K562 (cell line): ENCODE data around the gene CRYBG2. TPM values are rescaled to one million over a fixed set of nuclear protein-coding genes. Genes with fewer than 3 reads are reported as not detected.

Source experiments
- ARID1B ChIP-seq: fragments of 450-650 bp; IDR thresholded peaks from 2 replicates; pipeline ENCODE4 v1.6.1; 2016; ENCODE audit warnings: antibody characterized with exemption, mild to moderate bottlenecking, inconsistent platforms
- CCAR2 ChIP-seq: fragments of 200-400 bp; formaldehyde crosslinking; IDR thresholded peaks from 2 replicates; pipeline ENCODE4 v1.6.1; 2017; ENCODE audit warnings: mild to moderate bottlenecking, low read depth, low read length
- E2F6 ChIP-seq, 2 experiments: IDR thresholded peaks; 2 replicates each; pipeline ENCODE4 v1.6.1; 2011; ENCODE audit warnings: borderline replicate concordance in 1 of 2, control low read depth in 1 of 2, low read depth in 1 of 2, low read length in 1 of 2, mild to moderate bottlenecking in 1 of 2, mixed read lengths in 1 of 2, moderate library complexity in 1 of 2; ENCODE audit not compliant: insufficient read depth in 1 of 2, insufficient read length in 1 of 2, poor library complexity in 1 of 2, severe bottlenecking in 1 of 2; ENCODE audit errors: extremely low read depth in 1 of 2
- EWSR1 ChIP-seq: fragments of 450-650 bp; IDR thresholded peaks from 2 replicates; pipeline ENCODE4 v1.6.1; 2018; ENCODE audit warnings: borderline replicate concordance, mild to moderate bottlenecking, low read depth, moderate library complexity; ENCODE audit not compliant: partially characterized antibody
- FIP1L1 ChIP-seq: fragments of 200-400 bp; formaldehyde crosslinking; IDR thresholded peaks from 2 replicates; pipeline ENCODE4 v1.6.1; 2018; ENCODE audit warnings: mild to moderate bottlenecking, low read depth, low read length; ENCODE audit not compliant: poor library complexity, severe bottlenecking
- FOXP4 ChIP-seq: sonication (generic); formaldehyde crosslinking; IDR thresholded peaks from 2 replicates; pipeline ENCODE4 v1.8.0; 2022; ENCODE audit warnings: mild to moderate bottlenecking, missing genetic modification reagents, borderline replicate concordance
- GABPB1 ChIP-seq: sonication (generic); formaldehyde crosslinking; IDR thresholded peaks from 2 replicates; pipeline ENCODE4 v1.8.0; 2022; ENCODE audit warnings: mild to moderate bottlenecking, missing genetic modification reagents
- KLF16 ChIP-seq: IDR thresholded peaks from 2 replicates; pipeline ENCODE4 v1.6.1; 2016; ENCODE audit warnings: antibody characterized with exemption
- MTA3 ChIP-seq: fragments of 450-650 bp; formaldehyde crosslinking; IDR thresholded peaks from 2 replicates; pipeline ENCODE4 v1.6.1; 2017; ENCODE audit warnings: mild to moderate bottlenecking, borderline replicate concordance
- NRF1 ChIP-seq, 2 experiments: fragments of 450-650 bp; IDR thresholded peaks in 1 of 2; conservative IDR thresholded peaks in 1 of 2; 2 replicates each; pipeline ENCODE4 v1.6.1; 2014; ENCODE audit warnings: mild to moderate bottlenecking in 2 of 2
- PHF21A ChIP-seq: fragments of 450-650 bp; IDR thresholded peaks from 2 replicates; pipeline ENCODE4 v1.6.1; 2017; ENCODE audit warnings: low read depth, borderline replicate concordance
- PRDM10 ChIP-seq: fragments of 450-650 bp; IDR thresholded peaks from 2 replicates; pipeline ENCODE4 v1.6.1; 2018; ENCODE audit not compliant: partially characterized antibody
- RB1 ChIP-seq: fragments of 450-650 bp; IDR thresholded peaks from 2 replicates; pipeline ENCODE4 v1.6.1; 2017; ENCODE audit warnings: low read depth, mild to moderate bottlenecking
- SETDB1 ChIP-seq: IDR thresholded peaks from one replicate; pipeline ENCODE4 v1.6.1; 2012; ENCODE audit warnings: low read length, control low read depth, inconsistent platforms
- TFAP4 ChIP-seq: sonication (generic); formaldehyde crosslinking; IDR thresholded peaks from 2 replicates; pipeline ENCODE4 v1.8.0; 2022; ENCODE audit warnings: missing genetic modification reagents, mild to moderate bottlenecking, moderate library complexity, borderline replicate concordance
- TSC22D4 ChIP-seq: fragments of 450-650 bp; IDR thresholded peaks from 2 replicates; pipeline ENCODE4 v1.6.1; 2016; ENCODE audit warnings: missing genetic modification characterization, missing biosample characterization, control low read depth
- ZBTB7A ChIP-seq: IDR thresholded peaks from 2 replicates; pipeline ENCODE4 v1.6.1; 2011; ENCODE audit warnings: low read depth, mild to moderate bottlenecking, low read length, moderate library complexity, borderline replicate concordance; ENCODE audit not compliant: control insufficient read depth
- ZFP36 ChIP-seq: fragments of 150-350 bp; IDR thresholded peaks from 2 replicates; pipeline ENCODE4 v1.6.1; 2018; ENCODE audit warnings: low read length, low read depth; ENCODE audit not compliant: partially characterized antibody
- polyA plus RNA-seq, 8 experiments: library from polyadenylated mRNA; depleted of rRNA in 4 of 8; stranded (reverse) in 5 of 8; unstranded in 3 of 8; fragments of >200 nt; fragmentation: Nextera tagmentation in 2 of 8; fragmentation: Illumina TruSeq in 1 of 8; extraction: Ambion mirVana in 2 of 8; extraction: Trizol in 1 of 8; gene quantifications; 2 replicates each; pipeline versions ENCODE4 v1.2.1 to v1.2.3, GENCODE V29; 2011 to 2014; ENCODE audit warnings: inconsistent platforms in 1 of 8, missing spikeins in 1 of 8
- total RNA-seq, 7 experiments: library from RNA; depleted of rRNA in 6 of 7; stranded (reverse); fragments of >200 nt in 6 of 7; fragmentation: Illumina TruSeq in 2 of 7; extraction: Trizol in 2 of 7; gene quantifications; 2 replicates each; pipeline versions ENCODE4 v1.2.1 to v1.2.3, GENCODE V29; 2011 to 2021; ENCODE audit warnings: low replicate concordance in 1 of 7

CRYBG2 gene
- total and polyA plus RNA-seq, 9 of the 15 experiments (the other 6 are each of a cell fraction or from before 2014, with no cell fraction given), result 0.39 to 8.5 (median 3.7) TPM

GRCh38 chr1:26363549-26364448 lies 9.9 kb upstream of the CRYBG2 start (continued):
- TF ChIP-seq E2F6 (IDR thresholded peaks at IDR 0.05; ENCODE audit: borderline replicate concordance in 1 of 2, extremely low read depth in 1 of 2, insufficient read depth in 1 of 2, insufficient read length in 1 of 2, low read depth in 1 of 2, low read length in 1 of 2, poor library complexity in 1 of 2, severe bottlenecking in 1 of 2) (peak in 1 of 2 experiments; percentile 44), KLF16 (peak; percentile 54; the same call in 1 of the 2 replicates), FIP1L1 (no peak), TSC22D4 (tag) (no peak), NRF1 (conservative IDR thresholded peaks at IDR 0.05 in 1 of 2, IDR thresholded peaks at IDR 0.05 in 1 of 2) (peak; percentile 37 to 62; a peak in 3 of 4 replicates), PRDM10 (peak; percentile 14), SETDB1 (no peak), ZBTB7A (peak; percentile 54; the same call in 1 of the 2 replicates), EWSR1 (no peak), GABPB1 (CRISPR knock-in tag) (peak; percentile 66), TFAP4 (peak; percentile 75; the same call in 1 of the 2 replicates), CCAR2 (no peak), RB1 (peak; percentile 94), ZFP36 (peak; percentile 41), MTA3 (0 out of 2 replicates have a peak, but pooled peaks have one; percentile 17), ARID1B (0 out of 2 replicates have a peak, but pooled peaks have one; percentile 22), FOXP4 (CRISPR knock-in tag) (0 out of 2 replicates have a peak, but pooled peaks have one; percentile 79), PHF21A (0 out of 2 replicates have a peak, but pooled peaks have one; percentile 71)
